ENCODE measurements around the gene ANKRD23. TPM values are rescaled to one million over a fixed set of nuclear protein-coding genes. Genes with fewer than 3 reads are reported as not detected.
A peak's percentile ranks its signal among the peaks of the same experiment; 100 is the strongest.
"Not testable (repeated sequence)": the region's sequence is repeated elsewhere in the genome, so short reads cannot be mapped to it uniquely, and the experiment has no call there.

Gene ANKRD23
- total RNA-seq, 1 experiment from 2014 or later: 1.7 TPM

DNA sequence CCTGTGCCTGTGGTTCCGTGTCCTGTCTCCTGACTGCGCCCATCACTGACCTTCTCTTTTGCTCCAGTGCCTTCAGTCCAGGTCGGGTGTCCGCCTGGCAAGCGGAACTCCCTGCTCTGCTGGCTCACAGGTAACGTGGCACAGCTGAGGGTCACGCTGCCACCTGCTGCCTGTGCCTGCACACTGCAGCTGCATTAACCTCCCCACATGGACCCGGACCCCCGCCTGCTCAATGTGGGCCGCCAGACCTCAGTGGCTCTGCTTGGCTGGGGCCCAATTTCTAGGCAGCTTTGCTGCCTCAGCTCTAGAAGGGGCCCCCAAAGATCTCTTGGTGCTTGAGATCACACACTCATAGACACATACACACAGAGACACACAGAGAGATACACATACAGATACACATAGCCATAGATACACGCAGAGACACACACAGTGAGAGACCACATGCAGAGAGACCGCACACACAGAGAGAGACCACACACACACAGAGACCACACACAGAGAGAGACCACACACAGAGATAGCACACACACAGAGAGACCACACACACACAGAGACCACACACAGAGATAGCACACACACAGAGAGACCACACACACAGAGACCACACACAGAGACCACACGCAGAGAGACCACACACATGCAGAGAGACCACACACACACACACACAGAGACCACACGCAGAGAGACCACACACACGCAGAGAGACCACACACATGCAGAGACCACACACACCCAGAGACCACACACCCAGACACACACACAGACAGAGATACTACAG is 42.6 kb downstream of the ANKRD23 start:
- Histone ChIP-seq H3K4me3 (no peak overlapping the region), H3K27me3 (no peaks in the 10 kb centered on the region), H3K36me3 (no peaks in the 10 kb centered on the region), H3K9me3 (no peaks in the 10 kb centered on the region)
- DNase-seq: peak; percentile 36

DNA sequence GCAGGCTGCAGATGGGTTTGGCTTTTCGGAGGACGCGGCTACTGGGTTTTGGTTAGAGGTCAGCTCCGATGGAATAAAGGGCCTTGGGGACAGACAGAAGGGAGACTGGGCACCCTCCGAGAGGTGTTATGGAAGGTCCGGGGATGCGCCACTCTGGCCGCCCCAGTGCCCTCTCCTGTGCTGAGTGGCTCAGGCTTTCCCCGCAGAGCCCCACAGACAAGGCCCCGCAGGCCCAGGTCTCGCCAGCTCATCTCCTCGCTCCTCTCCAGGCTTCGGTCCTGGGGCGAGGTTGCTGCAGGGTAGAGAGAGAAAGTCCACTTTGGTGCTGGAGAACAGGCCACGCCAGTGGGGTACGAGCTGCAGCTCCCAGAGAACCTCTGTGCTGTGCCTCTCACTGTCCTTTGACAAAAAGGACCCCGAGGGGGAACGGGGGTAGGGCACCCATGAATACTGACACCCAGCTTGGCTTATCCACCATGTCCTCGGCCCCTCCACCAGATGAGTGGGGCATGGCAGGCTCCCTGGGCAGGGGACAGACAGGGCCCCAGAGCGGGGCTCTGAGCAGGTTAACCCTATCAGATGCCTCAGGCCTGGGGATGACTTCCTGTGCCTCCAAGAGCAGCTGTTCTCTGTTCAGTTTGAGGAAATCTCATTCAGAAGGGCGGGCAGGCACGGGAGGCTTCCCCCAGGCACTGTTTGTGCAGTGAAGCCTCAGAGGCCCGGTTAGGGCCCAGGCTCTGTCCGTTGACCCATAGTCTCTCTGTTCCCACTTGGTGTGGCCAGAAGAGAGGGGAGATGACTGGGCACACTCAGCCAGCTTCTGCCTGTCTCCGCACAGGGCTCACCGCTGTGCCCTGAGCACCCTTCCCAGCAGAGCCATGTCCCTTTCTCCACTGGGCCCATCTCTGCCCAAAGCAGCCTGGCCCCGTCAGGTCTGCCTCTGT is 43.5 kb downstream of the ANKRD23 start:
- Histone ChIP-seq H3K4me3 (no peak overlapping the region), H3K27me3 (no peaks in the 10 kb centered on the region), H3K36me3 (no peaks in the 10 kb centered on the region), H3K9me3 (no peaks in the 10 kb centered on the region)
- no peak for DNase-seq

DNA sequence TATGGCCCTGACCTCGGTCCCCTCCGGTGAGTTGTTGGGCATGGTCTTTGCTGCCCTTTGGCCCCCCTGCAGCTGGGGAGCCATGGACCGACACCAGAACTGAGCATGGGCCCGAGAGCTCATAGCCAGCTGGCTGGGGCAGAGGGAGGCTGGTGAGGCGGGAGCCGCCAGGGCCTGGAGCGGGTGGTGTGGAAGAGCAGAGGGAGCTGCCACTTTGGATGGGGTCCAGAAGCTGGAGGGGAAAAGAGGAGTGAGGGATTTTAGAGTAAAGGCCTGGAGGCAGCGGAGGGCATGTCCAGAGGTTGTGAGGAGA is 44.2 kb downstream of the ANKRD23 start:
- Histone ChIP-seq H3K9me3 (no peaks in the 10 kb centered on the region), H3K36me3 (no peaks in the 10 kb centered on the region), H3K27me3 (no peaks in the 10 kb centered on the region), H3K4me3 (no peak overlapping the region)
- DNase-seq: no peak

DNA sequence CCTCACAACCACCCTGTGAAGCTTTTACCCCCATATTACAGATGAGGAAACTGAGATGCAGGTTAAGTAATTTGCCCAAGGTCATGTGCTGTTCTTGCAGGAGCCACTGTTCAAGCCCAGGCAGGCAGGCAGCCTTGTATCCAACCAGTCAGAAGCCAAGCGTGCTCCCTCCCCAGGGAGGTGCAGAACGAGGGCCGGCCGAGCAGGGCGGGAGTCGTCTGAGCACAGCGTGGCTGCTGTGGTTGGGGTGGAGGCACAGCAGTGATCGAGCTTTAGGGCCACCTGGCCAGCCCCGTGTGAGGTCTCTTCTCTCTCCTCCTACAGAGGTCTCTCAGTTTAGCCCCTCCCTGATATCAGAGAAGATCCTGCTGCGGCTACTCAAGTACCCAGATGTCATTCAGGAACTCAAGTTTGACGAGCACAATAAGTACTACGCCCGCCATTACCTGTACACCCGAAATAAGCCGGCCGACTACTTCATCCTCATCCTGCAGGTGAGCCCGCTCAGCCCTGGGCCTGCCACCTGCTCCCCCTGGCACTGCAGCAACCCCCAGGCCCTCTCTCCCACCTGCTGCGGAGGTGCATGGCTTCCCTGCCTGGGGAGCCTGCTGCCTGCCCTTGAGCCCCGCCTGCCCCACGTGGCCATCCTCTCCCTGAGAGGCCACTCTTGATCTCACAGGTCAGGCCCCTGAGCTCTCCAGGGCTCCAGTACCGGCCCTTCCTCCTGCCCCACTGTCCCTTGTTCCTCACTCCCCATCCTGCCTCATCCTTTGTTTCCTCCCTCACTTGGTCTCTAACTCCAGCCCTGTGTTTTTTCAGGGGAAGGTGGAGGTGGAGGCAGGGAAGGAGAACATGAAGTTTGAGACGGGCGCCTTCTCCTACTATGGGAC is 44.8 kb downstream of the ANKRD23 start:
- Histone ChIP-seq H3K4me3 (no peak overlapping the region), H3K36me3 (no peaks in the 10 kb centered on the region), H3K27me3 (no peaks in the 10 kb centered on the region), H3K9me3 (no peaks in the 10 kb centered on the region)
- no peak for DNase-seq

DNA sequence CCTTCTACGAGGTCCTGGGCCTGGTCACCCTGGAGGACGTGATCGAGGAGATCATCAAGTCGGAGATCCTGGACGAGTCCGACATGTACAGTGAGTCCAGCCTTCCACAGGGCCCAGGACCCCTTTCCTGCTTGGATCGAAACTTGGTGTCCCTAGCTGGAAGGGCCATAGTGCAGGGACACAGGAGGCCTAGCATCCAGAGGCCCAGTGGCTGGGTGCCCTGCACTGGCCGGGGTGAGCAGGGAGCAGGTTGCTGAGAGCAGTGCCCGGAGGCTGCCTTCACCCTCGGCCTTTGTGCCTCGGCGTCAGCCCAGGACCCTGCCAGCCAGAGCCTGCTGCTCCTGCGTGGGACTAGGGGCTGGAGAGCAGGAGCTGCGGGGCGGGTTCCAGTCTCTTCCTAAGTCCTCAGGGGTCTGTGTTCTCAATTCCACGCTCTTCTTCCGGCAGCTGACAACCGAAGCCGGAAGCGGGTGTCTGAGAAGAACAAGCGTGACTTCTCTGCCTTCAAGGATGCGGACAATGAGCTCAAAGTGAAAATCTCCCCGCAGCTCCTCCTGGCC is 46.7 kb downstream of the ANKRD23 start:
- no peaks in the 10 kb centered on the region for H3K9me3 ChIP-seq
- no peak overlapping the region for H3K4me3 ChIP-seq
- no peak for DNase-seq
- H3K36me3 ChIP-seq: no peaks in the 10 kb centered on the region
- no peaks in the 10 kb centered on the region for H3K27me3 ChIP-seq

DNA sequence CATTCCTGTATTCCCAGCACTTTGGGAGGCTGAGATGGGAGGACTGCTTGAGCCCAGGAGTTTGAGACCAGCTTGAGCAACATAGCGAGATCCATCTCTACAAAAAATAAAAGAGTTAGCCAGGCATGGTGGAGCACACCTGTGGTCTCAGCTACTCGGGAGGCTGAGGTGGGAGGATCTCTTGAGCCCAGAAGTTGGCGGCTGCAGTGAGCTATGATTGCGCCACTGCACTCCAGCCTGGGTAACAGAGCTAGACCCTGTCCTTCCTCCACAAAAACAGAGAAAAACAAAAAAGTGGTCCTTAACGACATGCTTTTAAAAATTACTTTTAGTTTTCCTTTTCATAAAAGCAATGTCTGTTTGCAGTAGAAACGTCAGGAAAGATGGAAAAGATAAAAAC is 47.3 kb downstream of the ANKRD23 start:
- not testable (repeated sequence) for H3K36me3 ChIP-seq

DNA sequence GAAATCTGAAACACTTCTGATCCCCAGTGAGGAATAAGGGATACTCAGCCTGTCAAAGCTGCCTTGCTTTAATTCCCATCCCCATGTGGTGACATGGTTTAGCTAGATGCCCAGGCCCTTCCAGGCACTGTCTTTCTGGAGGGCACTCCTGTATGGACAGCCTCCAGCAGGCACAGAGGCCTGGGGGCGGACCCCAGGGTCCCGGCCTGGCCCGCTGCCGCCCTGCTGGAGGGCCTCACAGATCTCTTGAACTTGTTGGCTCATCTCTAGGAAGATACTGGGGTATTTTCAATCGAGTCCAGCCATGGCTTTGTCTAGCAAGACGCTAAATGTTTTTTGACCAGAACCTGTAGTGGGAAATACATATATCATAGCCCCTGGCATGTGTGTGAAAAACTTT is 48.7 kb downstream of the ANKRD23 start:
- H3K4me3 ChIP-seq: no peak overlapping the region
- no peaks in the 10 kb centered on the region for H3K9me3 ChIP-seq
- H3K36me3 ChIP-seq: no peaks in the 10 kb centered on the region
- H3K27me3 ChIP-seq: no peaks in the 10 kb centered on the region
- DNase-seq: no peak

More for the DNA sequence above, 47.3 kb downstream of the ANKRD23 start:
- H3K27me3 ChIP-seq, H3K9me3 ChIP-seq, DNase-seq, H3K4me3 ChIP-seq: not testable (repeated sequence)

DNA sequence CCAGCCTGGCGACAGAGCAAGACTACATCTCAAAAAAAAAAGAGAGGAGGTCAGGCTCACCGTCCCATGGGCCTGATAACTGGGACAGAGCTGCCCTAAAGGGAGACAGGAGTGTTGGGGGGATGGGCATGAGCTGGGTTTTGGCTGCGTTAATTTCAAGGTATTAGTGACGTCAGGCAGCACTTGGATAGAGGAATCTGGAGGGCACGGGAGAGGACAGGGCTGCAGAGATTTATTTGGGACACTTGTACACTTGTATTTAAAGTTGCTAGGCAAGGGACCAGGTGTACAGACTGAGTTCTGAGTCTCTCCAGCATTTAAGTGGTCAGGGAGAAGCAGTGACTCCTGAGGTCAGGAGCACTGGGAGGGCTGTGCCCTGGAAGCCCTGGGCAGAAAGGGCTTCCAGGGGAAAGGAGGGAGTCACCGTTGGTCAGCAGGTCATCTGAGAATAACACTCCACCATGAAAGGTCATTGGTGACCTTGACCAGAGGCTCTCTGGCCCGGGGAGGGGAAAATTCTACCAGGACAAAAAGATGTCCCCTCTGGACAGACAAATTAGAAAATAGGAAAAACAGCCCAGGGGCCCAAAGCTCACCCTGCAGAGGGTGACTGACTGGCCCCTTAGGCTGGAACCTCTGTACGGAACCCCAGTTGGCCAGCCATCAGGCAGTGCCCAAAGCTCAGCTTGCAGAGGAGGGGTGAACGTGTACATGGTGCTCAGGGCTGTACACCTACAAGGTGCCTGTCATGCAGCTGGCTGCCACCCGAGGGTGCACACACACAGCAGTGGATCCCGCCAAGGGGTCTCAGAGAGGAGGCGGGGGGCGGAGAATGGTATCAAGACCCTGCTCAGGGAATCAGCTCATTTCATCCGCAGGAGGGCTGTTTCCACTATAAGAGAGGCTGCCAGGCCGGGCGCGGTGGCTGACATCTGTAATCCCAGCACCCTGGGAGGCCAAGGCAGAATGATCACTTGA is 50.8 kb downstream of the ANKRD23 start:
- H3K9me3 ChIP-seq: no peaks in the 10 kb centered on the region
- no peaks in the 10 kb centered on the region for H3K27me3 ChIP-seq
- H3K4me3 ChIP-seq: no peak overlapping the region
- no peaks in the 10 kb centered on the region for H3K36me3 ChIP-seq
- DNase-seq: no peak

DNA sequence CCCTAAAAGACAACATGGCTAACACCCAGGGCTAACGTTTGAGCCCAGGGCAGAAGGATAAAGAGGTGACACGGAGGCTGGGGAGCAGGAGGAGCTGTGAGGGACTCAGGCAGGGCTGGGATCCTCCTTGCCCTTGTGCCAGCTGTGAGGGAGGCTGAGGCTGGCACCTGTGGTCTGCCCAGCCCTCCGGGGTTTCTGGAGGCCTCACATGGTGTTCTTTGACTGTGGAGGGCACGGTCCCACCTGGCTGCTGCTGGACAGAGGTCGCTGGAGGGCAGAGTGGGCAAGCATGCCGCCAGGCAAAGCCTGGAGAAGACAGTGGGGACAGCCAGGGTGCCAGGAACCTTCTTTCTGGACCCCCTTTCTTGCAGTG is 54.6 kb downstream of the ANKRD23 start:
- Histone ChIP-seq H3K9me3 (no peaks in the 10 kb centered on the region), H3K4me3 (no peak overlapping the region), H3K36me3 (no peaks in the 10 kb centered on the region), H3K27me3 (no peaks in the 10 kb centered on the region)
- DNase-seq: no peak

DNA sequence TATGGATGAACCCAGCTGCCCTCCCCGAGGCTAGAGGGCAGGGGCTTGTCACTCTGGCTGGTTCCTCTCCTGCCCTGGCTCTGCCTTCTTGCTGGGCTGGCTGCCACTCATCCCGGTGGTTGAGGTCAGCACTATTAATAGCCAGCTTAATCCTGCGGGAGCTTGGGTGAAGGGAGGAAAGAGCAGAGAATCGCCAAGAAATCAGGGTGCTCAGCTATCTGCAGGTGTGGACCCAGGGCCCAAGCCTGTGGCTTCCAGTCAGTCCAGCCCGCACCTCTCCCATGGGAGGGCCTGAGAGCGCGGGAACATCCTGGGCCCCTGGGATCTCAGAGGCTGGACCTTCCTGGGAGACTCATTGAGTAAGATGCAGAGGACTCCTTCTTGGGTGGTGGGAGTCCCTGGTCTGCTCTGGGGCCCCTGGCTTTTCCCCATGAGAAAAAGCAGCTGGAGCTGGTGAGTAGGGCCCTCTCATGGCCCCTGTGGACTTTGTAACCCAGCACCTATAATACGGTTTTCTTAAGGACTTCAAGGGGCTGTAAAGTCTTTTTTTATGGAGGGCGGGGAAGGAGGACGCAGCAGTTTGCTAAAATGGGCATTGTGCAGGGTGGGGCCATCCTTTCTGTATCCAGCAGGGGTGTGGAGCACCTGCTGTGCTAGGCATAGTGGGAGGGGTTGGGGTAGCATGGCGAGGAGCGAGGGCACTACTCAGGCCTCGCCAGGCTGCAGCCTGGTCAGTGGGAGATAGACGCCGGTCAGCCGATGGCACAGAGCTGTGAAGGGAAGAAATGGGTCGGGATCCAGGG is 55.2 kb downstream of the ANKRD23 start:
- H3K4me3 ChIP-seq: no peak overlapping the region
- no peaks in the 10 kb centered on the region for H3K36me3 ChIP-seq
- H3K9me3 ChIP-seq: no peaks in the 10 kb centered on the region
- DNase-seq: peak; percentile 88
- no peaks in the 10 kb centered on the region for H3K27me3 ChIP-seq

Other genes with a start within 250 kb of the ANKRD23 start
- gene KANSL3, start 205.7 kb downstream of the ANKRD23 start, total RNA-seq (2014; rRNA removed; shearing (Covaris generic); ENCODE audit: low replicate concordance): 23.9 and 34.5 TPM in 2 replicates
- not detected in 2 replicates for gene FER1L5, start 201.3 kb downstream of the ANKRD23 start, total RNA-seq (2014; rRNA removed; shearing (Covaris generic); ENCODE audit: low replicate concordance)
- 28.5 and 32.0 TPM in 2 replicates for gene LMAN2L, start 104.0 kb downstream of the ANKRD23 start, total RNA-seq (2014; rRNA removed; shearing (Covaris generic); ENCODE audit: low replicate concordance)
- 1.8 and 3.9 TPM in 2 replicates for gene CNNM4, start 83.1 kb downstream of the ANKRD23 start, total RNA-seq (2014; rRNA removed; shearing (Covaris generic); ENCODE audit: low replicate concordance)
- 7.1 and 8.5 TPM in 2 replicates for gene CNNM3, start 27.8 kb downstream of the ANKRD23 start, total RNA-seq (2014; rRNA removed; shearing (Covaris generic); ENCODE audit: low replicate concordance)
- 9.2 and 14.1 TPM in 2 replicates for gene ANKRD39, start 14.0 kb upstream of the ANKRD23 start, total RNA-seq (2014; rRNA removed; shearing (Covaris generic); ENCODE audit: low replicate concordance)
- gene SEMA4C, start 26.1 kb upstream of the ANKRD23 start, total RNA-seq (2014; rRNA removed; shearing (Covaris generic); ENCODE audit: low replicate concordance): 12.6 and 16.2 TPM in 2 replicates
- not detected in 2 replicates for gene FAM178B, start 142.6 kb upstream of the ANKRD23 start, total RNA-seq (2014; rRNA removed; shearing (Covaris generic); ENCODE audit: low replicate concordance)